Ramos (cell line): ENCODE measurements around the gene ABHD17A.

Experiments
- in situ Hi-C: fragments of 300-500 bp; cut with MboI; formaldehyde crosslinking; loops from one replicate; pipeline ENCODE4 v1.14.3; 2022; ENCODE audit warnings: low sequenced_read_pairs; ENCODE audit not compliant: unreplicated experiment

Gene ABHD17A

DNA sequence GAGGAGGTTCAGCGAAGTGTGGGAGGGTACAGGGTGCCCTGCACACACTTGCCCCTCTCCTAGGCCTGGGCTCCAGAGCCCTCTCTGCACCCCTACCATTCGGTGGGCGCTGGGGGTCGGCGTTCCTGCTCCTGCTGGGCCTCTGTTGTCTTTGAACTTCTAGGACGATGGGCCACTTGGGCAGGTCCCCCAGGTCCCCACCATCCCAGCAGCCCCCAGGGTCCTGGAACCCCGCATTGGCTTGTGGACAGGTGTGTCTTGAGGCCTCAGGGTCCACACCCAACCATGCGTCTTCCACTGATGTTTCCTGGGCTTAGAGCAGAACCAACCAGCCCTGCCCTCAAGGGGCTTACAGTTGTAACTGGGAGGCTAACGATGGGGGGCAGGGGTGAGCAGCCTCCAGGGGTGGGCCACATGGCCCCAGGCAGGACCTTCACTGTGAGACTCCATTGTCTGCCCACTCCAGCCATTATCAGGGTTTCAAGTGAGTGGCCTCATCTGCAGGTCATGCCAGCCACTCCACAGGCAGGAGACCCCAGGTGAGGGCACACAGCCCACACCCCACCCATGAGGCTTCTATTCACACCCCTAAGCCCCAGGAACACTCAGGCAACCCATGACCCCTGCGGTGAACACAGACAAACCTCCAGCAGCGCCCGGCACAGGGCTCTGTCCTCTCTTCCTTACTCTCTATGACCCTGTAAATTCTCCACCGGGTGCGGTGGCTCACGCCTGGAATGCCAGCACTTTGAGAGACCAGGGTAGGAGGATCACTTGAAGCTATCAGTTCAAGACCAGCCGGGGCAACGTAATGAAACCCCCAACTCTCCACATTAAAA is 19.9 kb downstream of the ABHD17A start:
- in situ Hi-C loops: no loop called here

DNA sequence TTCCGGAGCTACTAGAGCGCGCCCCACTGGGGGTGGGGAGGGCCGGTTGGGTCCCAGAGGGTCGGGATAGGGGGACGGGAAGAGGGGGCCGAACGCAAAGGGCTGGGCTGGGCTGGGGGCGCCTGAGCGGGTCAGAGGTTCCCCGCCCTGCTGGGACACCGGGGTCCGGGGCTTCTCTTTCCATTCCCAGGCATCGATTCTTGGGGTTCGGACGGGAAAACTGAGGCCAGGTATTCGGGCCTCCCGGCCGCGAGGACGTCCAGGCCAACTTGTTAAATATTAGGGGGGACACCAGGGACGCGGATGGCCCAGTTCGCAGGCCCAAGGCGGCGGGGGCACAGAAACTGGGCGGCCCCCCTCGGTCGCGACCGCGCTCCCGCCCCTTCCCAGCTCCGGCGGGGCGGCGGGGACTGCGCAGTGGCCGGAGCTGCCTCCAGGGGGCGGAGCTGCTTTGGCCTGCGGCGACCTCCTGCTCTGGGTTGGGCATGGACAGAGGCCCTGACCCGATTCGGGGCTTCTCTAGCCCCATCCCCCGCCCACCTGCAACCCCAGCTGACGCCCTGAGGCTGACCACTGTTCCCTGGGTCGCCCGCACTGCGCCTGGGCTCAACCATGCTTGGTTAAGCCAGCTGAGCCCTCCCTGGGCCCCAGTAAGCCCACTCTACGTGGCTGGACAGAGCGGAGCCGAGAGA is 20.7 kb downstream of the ABHD17A start:
- in situ Hi-C loops: no loop called here

DNA sequence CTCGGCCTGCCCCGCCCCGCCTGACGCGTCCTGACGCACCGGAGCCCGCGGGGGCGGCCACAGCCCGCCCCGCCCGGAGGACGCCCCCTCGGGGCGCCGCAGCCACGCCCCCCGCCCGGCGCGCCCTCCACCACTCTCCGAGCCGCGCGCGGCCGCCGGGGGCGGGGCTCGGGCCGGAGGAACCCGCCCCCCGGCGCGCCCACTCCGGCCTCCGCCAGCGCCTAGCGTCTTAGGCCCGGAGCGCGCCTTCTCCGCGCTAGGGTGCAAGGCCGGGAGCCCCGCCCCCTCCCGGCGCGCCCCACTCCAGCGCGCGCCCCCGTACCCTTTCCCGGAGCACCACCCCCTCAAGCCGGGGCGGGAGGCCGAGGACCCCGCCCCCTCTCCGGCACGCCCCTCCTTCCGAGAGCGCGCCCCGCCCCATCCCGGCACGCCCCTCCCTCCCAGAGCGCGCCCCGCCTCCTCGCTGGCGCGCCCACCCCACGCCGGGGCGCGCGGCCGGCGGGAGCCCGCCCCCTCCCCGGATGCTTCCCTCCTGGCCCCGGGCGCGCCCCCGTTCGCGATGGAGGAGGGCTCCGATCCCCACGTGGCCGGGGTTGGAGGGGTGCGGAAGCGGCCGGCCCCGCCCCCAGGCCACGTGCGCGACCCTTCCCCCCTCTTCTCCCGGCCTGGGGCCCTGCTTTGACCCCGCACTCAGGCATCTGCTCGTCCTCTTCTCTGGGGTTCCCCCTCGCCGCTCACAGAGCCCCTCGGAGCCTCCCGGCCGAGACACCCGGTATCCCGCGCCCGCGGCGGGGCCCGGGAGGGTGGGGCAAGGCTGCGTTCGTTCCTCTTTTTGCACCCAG is 21.4 kb downstream of the ABHD17A start:
- in situ Hi-C loops: no loop called here

DNA sequence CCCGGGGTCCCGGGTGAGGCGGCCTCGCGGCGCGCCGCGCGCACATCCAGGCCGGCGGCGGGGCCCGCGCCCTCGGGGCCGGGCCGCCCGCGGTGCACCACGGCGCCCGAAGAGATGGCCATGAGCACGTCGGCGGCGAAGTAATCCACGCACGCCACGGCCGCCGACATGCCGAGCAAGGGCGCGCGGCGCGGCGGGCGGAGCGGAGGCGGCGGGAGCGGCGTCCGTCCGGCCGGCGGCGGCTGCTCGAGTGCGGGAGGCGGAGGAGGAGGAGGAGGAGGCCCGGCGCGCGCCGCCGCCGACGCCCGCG is 22.0 kb downstream of the ABHD17A start, which contains the start of gene KLF16:
Gene KLF16, minus strand, starts transcription at position 252 of the 310 bp plus-strand sequence. Its CDS starts 82 bp downstream, at position 170.
- in situ Hi-C loops: no loop called here

DNA sequence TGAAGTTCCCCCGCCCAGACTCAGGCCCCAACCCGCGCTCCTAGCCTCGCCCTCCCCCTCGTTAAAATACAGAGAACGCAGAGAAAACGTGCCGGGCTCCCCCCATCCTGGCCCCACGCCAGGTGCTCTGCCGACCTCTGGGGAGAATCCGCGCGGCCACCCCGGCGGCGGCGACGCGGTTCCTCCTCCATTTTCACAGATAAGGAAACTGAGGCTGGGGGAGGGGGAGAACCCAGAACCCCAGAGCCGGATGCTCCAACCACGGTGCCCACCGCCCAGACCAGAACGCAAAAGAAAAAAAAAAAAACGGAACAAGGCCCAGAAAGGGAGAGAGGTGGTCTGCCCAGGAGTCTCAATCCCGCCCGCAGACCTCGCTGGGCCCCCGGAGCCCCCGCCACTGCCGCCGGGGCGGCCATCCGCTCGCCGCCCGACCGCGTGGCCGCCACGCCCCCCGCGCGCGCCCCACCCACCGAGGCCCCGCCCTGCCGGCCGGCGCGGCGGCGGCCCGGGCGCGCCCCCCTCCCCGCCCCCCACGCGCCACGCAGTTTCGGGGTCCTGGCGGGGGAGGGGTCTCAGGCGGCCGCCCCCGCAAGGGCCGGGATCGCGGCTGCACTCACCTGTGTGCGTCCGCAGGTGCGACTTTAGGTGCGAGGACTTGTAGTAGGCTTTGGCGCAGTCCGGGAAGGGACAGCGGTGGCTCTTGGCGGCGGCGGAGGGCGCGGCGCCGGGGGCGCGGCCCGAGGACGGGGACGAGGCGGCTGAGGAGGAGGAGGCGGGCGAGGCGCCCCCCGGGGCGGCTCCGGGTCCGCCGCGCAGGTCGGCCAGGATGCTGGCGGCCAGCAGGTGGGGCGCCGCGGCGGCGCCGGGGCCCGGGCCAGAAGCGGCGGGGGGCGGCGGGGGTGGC is 22.6 kb downstream of the ABHD17A start:
- in situ Hi-C loops: no loop called here

DNA sequence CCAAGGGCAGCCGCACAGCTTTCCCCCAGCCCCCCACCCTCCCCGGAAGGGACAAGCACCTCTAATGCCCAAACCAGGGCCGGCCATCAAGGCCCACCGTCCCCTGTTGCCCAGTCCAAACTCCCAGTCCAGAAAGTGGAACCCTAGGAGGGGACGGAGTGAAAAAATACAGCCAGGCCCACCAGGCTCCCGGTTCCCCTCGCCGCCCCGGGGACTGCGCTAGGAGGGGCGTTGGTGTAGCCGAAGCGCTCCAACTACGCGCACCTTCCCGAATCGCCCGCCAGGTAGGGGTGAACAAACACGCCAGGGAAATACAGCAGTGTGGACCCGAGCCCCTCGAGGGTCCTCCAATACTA is 23.2 kb downstream of the ABHD17A start:
- in situ Hi-C loops: no loop called here

DNA sequence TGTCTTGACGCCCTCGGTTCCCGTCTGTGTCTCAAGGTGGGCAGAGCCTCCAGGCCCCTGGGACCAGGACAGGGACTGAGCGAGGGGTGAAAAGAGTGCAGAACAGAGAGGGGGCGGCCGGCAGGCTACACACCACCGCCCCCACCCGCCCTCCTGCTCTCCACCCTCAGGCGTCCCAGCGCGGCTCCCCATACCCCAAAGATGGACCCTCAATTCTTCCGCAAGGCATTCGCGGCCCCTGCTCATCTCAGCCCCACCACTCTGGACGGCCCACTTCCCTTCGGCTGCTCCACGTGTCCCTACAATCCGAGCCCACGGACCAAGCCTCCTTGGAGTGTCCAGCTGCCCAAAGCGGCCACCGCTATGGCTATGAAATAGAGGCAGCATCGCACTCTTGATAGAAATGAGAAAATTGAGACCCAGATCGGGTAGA is 23.7 kb downstream of the ABHD17A start:
- in situ Hi-C loops: no loop called here

DNA sequence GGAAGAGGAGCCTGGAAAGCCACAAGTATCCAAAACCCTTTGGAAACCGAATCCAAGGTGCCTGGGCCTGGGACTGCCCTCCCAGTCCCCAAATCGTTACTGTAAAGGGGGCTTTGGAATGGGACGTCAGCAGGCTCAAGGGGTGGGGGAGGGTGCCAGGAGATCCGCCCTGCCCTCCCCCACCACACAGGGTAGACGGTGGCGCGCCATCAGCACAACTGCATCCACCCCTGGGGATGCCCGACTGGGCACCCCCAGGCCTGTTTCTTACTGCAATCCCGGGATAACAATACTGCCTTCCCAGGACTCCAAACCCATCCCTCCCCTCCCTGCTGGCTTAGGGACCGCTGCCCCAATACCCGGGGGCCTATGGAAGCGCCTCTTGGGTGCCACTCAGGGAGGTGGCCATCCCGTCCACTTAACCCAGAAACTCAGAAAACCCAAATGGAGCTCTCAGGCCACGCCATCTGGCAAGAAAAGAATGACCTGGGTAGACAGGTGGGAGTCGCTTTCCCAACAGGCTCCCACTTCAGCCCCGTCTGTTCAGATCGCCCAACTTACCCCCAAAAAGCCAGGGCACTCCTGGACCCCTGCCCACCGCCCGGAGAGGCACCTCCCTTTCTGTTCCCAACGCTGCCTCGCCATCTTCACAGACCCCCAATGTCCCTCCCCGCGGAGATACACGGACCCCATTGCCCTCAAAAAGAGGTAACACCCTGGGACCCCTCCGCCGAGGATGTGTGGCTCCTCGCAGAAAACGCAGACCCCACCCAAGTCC is 24.3 kb downstream of the ABHD17A start:
- in situ Hi-C loops: no loop called here

DNA sequence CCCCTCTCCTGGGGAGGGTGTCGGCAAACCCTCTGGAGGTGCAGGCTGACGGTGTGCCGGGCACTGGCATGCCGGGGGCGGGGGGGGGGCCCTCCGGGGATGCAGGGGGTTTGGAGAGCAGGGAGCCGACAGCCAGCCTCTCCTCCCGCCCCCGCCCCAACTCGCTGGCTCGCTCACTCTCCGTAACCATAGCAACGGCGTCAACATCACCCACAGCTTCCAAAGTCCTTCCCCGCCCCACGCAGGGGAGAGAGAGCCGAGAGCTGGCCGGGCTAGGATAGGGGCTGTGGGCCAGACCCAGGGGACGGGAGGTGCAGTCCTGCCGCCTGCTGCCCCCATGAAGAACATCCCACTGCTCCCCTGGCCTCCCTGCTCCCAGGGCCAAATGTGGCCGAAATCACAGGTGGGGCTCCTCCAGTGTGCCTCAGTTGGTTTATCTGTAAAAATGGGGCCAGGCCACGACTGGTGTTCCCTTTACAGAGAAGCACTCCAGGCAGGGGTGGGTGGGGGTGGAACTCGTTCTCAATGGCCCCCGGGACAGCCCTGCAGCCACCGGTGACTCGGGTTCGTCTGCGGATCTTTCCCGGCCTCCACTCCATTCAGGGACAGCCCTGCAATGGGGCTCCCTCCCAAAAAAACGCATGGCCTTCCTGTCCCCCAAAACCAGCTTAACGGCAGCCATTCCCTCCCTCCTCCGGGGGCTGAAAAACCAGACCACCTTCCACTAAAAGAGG is 25.1 kb downstream of the ABHD17A start:
- in situ Hi-C loops: no loop called here

DNA sequence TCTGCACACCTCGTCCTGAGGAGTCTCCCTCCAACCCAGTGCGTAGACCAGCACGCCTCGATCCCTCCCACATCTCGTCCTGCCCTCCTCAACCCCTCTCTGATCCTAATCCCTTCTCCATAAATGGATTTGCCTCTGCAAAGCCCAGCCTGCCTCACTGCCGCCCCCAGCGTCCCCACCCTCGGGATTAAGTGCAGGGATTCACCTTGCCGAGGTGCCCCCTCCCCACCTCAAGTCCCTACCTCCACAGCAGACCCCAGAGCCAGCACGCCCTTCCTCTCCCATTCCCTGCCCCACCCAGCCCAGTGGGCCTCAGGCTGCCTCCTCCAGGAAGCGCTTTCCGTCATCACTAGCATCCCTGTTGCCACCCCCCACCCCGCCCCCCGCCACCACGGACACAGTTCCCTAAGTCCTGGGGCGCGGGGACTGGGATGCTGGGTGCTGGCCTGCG is 25.9 kb downstream of the ABHD17A start:
- in situ Hi-C loops: no loop called here

DNA sequence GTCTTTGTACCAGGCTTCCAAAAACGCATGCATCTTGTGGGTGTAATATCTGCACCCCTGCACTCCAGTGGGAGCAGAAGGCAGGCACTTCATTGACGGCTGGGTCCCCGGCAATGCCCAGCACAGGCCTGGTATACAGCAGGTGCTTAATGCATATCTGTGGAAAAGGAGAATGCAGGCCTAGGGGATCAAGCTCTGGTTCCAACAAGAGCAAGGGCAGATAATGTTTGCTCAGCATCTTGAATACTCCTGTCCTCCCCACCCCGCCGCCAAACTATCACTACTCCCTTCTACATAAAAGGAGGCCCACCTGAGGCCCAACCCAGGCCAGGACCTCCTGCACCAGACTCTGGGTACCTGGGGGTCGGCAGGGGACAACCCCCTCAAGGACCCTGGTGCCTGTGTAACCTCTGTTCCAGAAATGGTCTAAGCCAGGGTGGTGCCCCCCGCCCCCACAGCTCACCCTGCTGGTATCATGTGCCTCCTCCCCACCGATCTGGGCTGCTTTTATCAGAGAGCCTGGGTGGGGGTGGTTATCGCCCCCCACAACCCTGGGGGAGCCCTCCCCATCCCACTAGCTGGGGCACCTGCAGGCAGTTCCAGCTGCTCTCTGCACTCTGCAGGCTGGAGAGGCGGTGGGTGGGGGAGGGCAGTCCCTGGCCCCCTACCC is 26.7 kb downstream of the ABHD17A start:
- in situ Hi-C loops: no loop called here

DNA sequence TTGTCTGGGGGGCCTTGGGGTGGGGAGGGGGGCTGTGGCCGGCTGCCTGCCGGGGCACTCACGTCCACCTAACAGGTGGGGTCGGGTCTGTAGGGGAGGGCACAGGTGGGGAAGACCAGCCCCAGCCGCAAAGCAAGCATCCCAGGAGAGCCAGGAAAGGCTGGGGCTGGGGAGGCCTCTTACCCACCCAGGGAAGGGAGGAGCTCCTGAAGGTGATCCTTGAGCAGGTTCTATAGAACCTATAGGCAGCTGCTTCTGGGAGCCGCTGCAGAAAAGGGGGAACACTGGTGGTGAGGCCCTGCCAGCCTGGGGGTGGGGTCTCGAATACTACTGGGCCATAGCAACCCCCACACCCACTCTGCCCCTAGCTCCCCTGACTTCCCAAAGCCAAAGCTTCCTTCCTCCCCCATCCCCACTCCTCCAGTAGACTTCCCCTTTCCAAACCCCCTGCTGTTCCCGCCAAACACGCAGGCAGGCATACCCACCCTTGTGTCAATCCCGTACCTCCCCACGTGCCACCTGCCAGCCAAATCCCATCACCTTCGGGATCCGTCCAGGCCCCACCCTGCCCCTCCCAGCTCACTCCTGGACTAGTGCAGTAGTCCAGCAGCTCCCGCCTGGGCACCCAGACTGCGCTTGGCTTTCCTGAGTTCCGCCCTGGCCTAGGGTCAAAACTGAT is 27.5 kb downstream of the ABHD17A start:
- in situ Hi-C loops: no loop called here

DNA sequence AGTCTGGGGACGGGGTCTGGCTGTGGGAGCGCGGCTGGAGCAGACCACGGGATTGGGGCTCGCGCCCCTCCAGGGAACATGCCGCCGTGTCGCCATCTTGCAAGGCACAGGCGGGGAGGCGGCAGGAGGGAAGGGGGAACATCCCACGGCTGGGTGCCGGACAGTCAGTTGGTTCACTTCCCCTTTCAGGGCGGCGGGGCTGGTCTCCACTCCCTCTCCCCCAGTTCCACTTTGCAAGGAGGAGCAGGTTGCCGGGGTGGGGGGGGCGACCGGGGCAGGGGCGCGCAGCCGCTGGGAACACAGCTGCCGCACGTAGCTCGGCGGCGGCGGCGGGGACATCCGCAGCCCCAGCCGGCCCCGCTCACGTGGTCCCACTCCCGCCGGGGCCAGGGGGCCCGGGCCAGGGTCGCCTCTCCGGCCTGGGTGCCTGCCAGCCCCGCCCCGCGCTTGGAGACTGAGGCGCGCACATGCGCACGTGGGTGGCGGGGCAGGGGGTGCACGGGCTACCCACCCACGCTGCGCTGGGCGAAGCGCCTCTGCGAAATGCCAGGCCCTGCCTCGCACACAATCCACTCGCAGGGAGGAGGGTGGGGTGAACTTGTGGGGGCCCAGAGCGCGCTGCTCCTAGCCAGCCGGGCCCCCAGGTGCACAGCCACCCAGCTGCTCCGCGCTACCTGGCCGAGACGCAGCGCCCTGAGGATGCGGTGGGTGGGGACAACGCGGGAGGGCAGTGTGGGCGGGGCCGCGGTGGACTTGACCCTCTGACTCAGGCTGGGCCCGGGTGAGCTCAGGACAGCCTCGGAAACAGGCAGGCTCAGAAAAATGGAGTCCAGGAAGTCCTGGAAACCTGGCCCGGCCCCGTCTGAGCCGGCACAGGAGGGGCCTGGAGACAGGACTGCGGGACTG is 28.3 kb downstream of the ABHD17A start:
- in situ Hi-C loops: no loop called here

DNA sequence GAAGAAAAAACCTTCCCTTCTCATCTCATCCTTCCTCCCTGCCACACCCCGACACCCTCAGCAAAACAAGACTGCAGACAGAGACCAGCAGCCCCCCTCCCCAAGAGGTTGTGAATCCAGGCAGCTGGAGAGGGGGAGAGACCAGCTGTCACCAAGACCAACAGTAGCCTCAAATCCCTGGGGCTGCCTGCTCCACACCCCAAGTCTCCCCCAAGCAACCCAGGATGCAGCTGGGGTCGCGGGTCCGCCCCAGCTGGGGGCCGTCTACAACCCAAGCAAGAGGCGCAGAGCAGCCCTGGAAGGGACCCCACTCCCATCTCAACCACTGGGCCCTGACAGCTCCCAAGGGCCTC is 29.0 kb downstream of the ABHD17A start:
- in situ Hi-C loops: no loop called here

DNA sequence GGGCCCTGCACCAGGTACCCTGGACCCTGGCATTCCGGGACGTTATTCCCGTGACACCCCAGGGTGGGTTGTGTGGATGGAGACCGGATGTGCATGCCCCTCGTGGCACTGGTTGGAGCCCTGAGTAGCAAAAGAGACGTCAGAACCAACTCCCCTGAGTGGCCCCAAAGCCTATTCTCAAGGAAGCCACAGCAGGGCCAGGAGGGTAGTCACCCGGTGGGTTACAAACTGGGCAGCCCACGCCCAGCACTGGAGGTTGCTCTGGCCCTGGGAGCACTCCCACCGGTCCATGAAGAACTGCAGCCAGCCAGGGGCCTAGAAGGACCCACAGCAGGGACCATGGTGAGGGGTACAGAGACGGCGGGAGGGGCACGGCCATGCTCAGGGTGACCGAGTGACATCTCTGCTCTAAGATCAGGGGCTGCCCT is 29.5 kb downstream of the ABHD17A start:
- in situ Hi-C loops: no loop called here

DNA sequence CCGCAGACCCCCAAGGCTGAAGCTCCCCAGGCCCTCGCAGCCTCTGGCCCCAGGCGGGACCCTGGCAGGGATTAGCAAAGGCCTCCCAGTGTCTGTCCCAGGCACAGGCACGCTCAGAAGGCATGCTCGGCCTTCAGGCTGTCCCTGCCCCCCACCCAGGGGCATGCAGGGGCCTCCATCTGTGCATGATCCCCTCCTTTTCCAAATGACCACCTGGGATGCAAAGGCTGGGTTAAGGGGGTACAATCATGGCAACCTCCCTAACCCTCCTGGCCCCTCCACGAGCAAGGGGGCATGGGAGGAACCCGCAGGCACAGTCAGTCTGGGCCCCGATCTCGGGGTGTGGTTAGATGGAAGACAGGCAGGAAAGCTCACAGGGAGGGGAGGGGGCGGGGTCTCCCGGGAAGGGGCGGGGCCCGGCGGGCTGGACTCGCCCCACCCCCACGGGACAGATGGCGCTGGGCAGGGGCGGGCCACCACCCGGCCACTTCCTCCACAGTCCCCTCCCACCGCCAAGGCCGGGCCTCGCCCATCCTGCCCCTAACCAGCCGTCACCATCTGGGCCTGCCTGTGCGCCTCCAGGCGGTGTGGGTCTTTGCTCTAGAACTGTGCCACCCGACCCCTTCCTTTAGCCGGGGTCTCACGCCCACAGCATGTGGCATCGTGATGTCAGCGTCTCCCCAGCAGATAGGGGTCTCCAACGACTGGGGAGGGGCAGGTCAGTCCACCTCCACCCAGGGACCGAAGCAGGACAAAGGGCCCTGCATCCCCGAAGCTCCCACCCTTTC is 30.1 kb downstream of the ABHD17A start:
- in situ Hi-C loops: no loop called here
